K562 (cell line): ENCODE measurements around the gene FEN1. TPM values are rescaled to one million over a fixed set of nuclear protein-coding genes. Genes with fewer than 3 reads are reported as not detected.

Source experiments
- BRCA1 ChIP-seq, 2 experiments: fragments of 450-650 bp in 1 of 2; sonication (generic) in 1 of 2; formaldehyde crosslinking in 1 of 2; IDR thresholded peaks; 2 replicates each; pipeline versions ENCODE4 v1.5.0 to v1.6.1; 2017 to 2020; ENCODE audit warnings: mild to moderate bottlenecking in 1 of 2, missing genetic modification reagents in 1 of 2
- CBX2 ChIP-seq: fragments of 200-600 bp; sonication (generic); IDR thresholded peaks from one replicate; pipeline ENCODE4 v1.6.1; 2012; ENCODE audit warnings: mild to moderate bottlenecking, low read length, inconsistent platforms; ENCODE audit not compliant: insufficient read depth, poor library complexity, severe bottlenecking
- JUN ChIP-seq, 2 experiments: sonication (generic) in 1 of 2; formaldehyde crosslinking in 1 of 2; IDR thresholded peaks; 2 replicates each; pipeline versions ENCODE4 v1.6.1 to v1.8.0; 2012 to 2022; ENCODE audit warnings: borderline replicate concordance in 2 of 2, mild to moderate bottlenecking in 2 of 2, improper control_type of control experiment in 1 of 2, low read depth in 1 of 2, low read length in 1 of 2, missing genetic modification reagents in 1 of 2
- KAT7 ChIP-seq: sonication (generic); formaldehyde crosslinking; IDR thresholded peaks from 2 replicates; pipeline ENCODE4 v1.8.0; 2022; ENCODE audit warnings: missing genetic modification reagents, mild to moderate bottlenecking, borderline replicate concordance
- MAFF ChIP-seq: IDR thresholded peaks from 2 replicates; pipeline ENCODE4 v1.6.1; 2012; ENCODE audit warnings: low read length, improper control_type of control experiment
- MYNN ChIP-seq, 2 experiments: sonication (generic); formaldehyde crosslinking in 1 of 2; IDR thresholded peaks; 2 replicates each; pipeline versions ENCODE4 v1.5.0 to v1.6.1; 2016 to 2020; ENCODE audit warnings: antibody characterized with exemption in 1 of 2, missing genetic modification reagents in 1 of 2
- NR2C1 ChIP-seq, 2 experiments: fragments of 450-650 bp; IDR thresholded peaks; 2 replicates each; pipeline ENCODE4 v1.6.1; 2017; ENCODE audit warnings: mild to moderate bottlenecking in 2 of 2, antibody characterized with exemption in 1 of 2, inconsistent platforms in 1 of 2, missing compliant biosample characterization in 1 of 2, missing genetic modification characterization in 1 of 2
- NR3C1 ChIP-seq: sonication (generic); formaldehyde crosslinking; IDR thresholded peaks from 2 replicates; pipeline ENCODE4 v1.8.1; 2022; ENCODE audit warnings: missing genetic modification reagents
- POLR2G ChIP-seq: fragments of 200-400 bp; formaldehyde crosslinking; IDR thresholded peaks from 2 replicates; pipeline ENCODE4 v1.6.1; 2017; ENCODE audit warnings: low read depth, mild to moderate bottlenecking, antibody characterized with exemption, low read length, moderate library complexity
- RCOR1 ChIP-seq, 2 experiments: IDR thresholded peaks; 2 replicates each; pipeline ENCODE4 v1.6.1; 2012; ENCODE audit warnings: low read depth in 2 of 2, low read length in 2 of 2, borderline replicate concordance in 1 of 2, improper control_type of control experiment in 1 of 2
- RFX5 ChIP-seq: IDR thresholded peaks from 2 replicates; pipeline ENCODE4 v1.6.1; 2011; ENCODE audit warnings: low read depth, mild to moderate bottlenecking, improper control_type of control experiment, low read length
- ZNF165 ChIP-seq: fragments of 250-450 bp; sonication (Bioruptor Pico); IDR thresholded peaks from 2 replicates; pipeline ENCODE4 v1.4.0; 2020; ENCODE audit warnings: borderline replicate concordance
- ZNF217 ChIP-seq: sonication (generic); formaldehyde crosslinking; IDR thresholded peaks from 2 replicates; pipeline ENCODE4 v1.8.0; 2022; ENCODE audit warnings: mild to moderate bottlenecking, missing genetic modification reagents
- ZNF277 ChIP-seq: fragments of 250-450 bp; sonication (Bioruptor Pico); IDR thresholded peaks from 2 replicates; pipeline ENCODE4 v1.8.0; 2022; ENCODE audit warnings: inconsistent platforms, mild to moderate bottlenecking, moderate library complexity, borderline replicate concordance
- ZNF609 ChIP-seq: sonication (generic); formaldehyde crosslinking; IDR thresholded peaks from 2 replicates; pipeline ENCODE4 v1.8.1; 2023; ENCODE audit warnings: missing genetic modification reagents, mild to moderate bottlenecking, borderline replicate concordance
- ZNF639 ChIP-seq, 2 experiments: fragments of 200-800 bp in 1 of 2; sonication (Bioruptor generic) in 1 of 2; sonication (generic) in 1 of 2; formaldehyde crosslinking in 1 of 2; IDR thresholded peaks in 1 of 2; conservative IDR thresholded peaks in 1 of 2; 2 replicates each; pipeline versions ENCODE4 v1.5.0 to v1.6.1; 2016 to 2020; ENCODE audit warnings: missing compliant biosample characterization in 1 of 2, missing genetic modification characterization in 1 of 2, missing genetic modification reagents in 1 of 2
- ZNF780A ChIP-seq: fragments of 250-450 bp; sonication (Bioruptor Pico); IDR thresholded peaks from 2 replicates; pipeline ENCODE4 v1.5.0; 2021; ENCODE audit warnings: mild to moderate bottlenecking
- polyA plus RNA-seq, 8 experiments: library from polyadenylated mRNA; depleted of rRNA in 4 of 8; stranded (reverse) in 5 of 8; unstranded in 3 of 8; fragments of >200 nt; fragmentation: Nextera tagmentation in 2 of 8; fragmentation: Illumina TruSeq in 1 of 8; extraction: Ambion mirVana in 2 of 8; extraction: Trizol in 1 of 8; gene quantifications; 2 replicates each; pipeline versions ENCODE4 v1.2.1 to v1.2.3, GENCODE V29; 2011 to 2014; ENCODE audit warnings: inconsistent platforms in 1 of 8, missing spikeins in 1 of 8
- total RNA-seq, 7 experiments: library from RNA; depleted of rRNA in 6 of 7; stranded (reverse); fragments of >200 nt in 6 of 7; fragmentation: Illumina TruSeq in 2 of 7; extraction: Trizol in 2 of 7; gene quantifications; 2 replicates each; pipeline versions ENCODE4 v1.2.1 to v1.2.3, GENCODE V29; 2011 to 2021; ENCODE audit warnings: low replicate concordance in 1 of 7

FEN1 gene
- total and polyA plus RNA-seq, 9 of the 15 experiments (the other 6 are each of a cell fraction or from before 2014, with no cell fraction given) = 58.1 to 156 (median 137) TPM

GRCh38 chr11:61841636-61842527 lies 49.2 kb downstream of the FEN1 start (continued):
- TF ChIP-seq ZNF639 (CRISPR knock-in tag; conservative IDR thresholded peaks at IDR 0.05 in 1 of 2, IDR thresholded peaks at IDR 0.05 in 1 of 2) (peak in 1 of 2 experiments; percentile 85; a peak in 1 of 4 replicates), NR3C1 (no peak), POLR2G (0 out of 2 replicates have a peak, but pooled peaks have one; percentile 29), RCOR1 (IDR thresholded peaks at IDR 0.05; ENCODE audit: borderline replicate concordance in 1 of 2, low read depth in 2 of 2, low read length in 2 of 2) (peak in 1 of 2 experiments; percentile 85; a peak in 2 of 4 replicates), RFX5 (no peak), NR2C1 (IDR thresholded peaks at IDR 0.05) (peak; percentile 70), NR2C1 (tag; IDR thresholded peaks at IDR 0.05) (peak; percentile 57), JUN (IDR thresholded peaks at IDR 0.05; ENCODE audit: borderline replicate concordance, low read depth, low read length) (no peak; the same call in 1 of the 2 replicates), JUN (CRISPR knock-in tag; IDR thresholded peaks at IDR 0.05; ENCODE audit: borderline replicate concordance) (no peak), ZNF609 (CRISPR knock-in tag) (no peak), KAT7 (CRISPR knock-in tag) (no peak), CBX2 (no peak), MYNN (IDR thresholded peaks at IDR 0.05) (0 out of 2 replicates have a peak, but pooled peaks have one; percentile 90), MYNN (CRISPR knock-in tag; IDR thresholded peaks at IDR 0.05) (no peak), MAFF (peak; percentile 76), ZNF217 (CRISPR knock-in tag) (no peak), BRCA1 (IDR thresholded peaks at IDR 0.05) (no peak), BRCA1 (CRISPR knock-in tag; IDR thresholded peaks at IDR 0.05) (no peak), ZNF165 (CRISPR knock-in tag) (no peak), ZNF780A (no peak), ZNF277 (CRISPR knock-in tag) (no peak)
